CD14-positive monocyte (primary cell): ENCODE measurements around the gene SSR1. TPM values are rescaled to one million over a fixed set of nuclear protein-coding genes. Genes with fewer than 3 reads are reported as not detected.
A peak's percentile ranks its signal among the peaks of the same experiment; 100 is the strongest.

Experiments used
- DNase-seq, 3 donors: peaks; one replicate each; pipeline ENCODE4 v3.0.0-alpha.2; 2011 to 2022
- H2AFZ ChIP-seq: 2 replicates; pipeline ENCODE4 v1.6.0; 2012; ENCODE audit warnings: mild to moderate bottlenecking, low read depth, low read length, inconsistent platforms; ENCODE audit not compliant: insufficient read depth, poor library complexity, severe bottlenecking
- H3K27ac ChIP-seq, 2 donors: 1 replicate in 1 of 2; 2 replicates in 1 of 2; pipeline ENCODE4 v1.5.1; 2012 to 2013; ENCODE audit warnings: low read length in 2 of 2, control low read depth in 1 of 2, inconsistent platforms in 1 of 2, low read depth in 1 of 2, mild to moderate bottlenecking in 1 of 2
- H3K27me3 ChIP-seq, 2 donors: one replicate each; pipeline versions ENCODE4 v1.6.0 to v1.6.1; 2011 to 2013; ENCODE audit warnings: low read length in 2 of 2; ENCODE audit not compliant: control insufficient read depth in 2 of 2, insufficient read depth in 2 of 2
- H3K36me3 ChIP-seq, 2 donors: replicated peaks in 1 of 2; 1 replicate in 1 of 2; 2 replicates in 1 of 2; pipeline versions ENCODE4 v1.5.1 to v1.6.1; 2012 to 2013; ENCODE audit warnings: low read length in 2 of 2, control low read depth in 1 of 2, inconsistent platforms in 1 of 2, mild to moderate bottlenecking in 1 of 2; ENCODE audit not compliant: insufficient read depth in 2 of 2, control insufficient read depth in 1 of 2
- H3K4me1 ChIP-seq, 2 donors: 1 replicate in 1 of 2; 2 replicates in 1 of 2; pipeline versions ENCODE4 v1.5.1 to v1.6.1; 2012 to 2013; ENCODE audit warnings: low read length in 2 of 2, control low read depth in 1 of 2, inconsistent platforms in 1 of 2, mild to moderate bottlenecking in 1 of 2, moderate library complexity in 1 of 2; ENCODE audit not compliant: insufficient read depth in 2 of 2, control insufficient read depth in 1 of 2
- H3K4me2 ChIP-seq: replicated peaks from 2 replicates; pipeline ENCODE3; 2012; ENCODE audit warnings: low read length, moderate library complexity, mild to moderate bottlenecking; ENCODE audit not compliant: poor library complexity, severe bottlenecking; ENCODE audit errors: extremely low read depth
- H3K4me3 ChIP-seq, 3 experiments: fragments of 200-600 bp in 1 of 3; sonication (generic) in 1 of 3; replicated peaks in 1 of 3; 1 replicate in 2 of 3; 2 replicates in 1 of 3; pipeline ENCODE4 v1.5.1; 2011 to 2013; ENCODE audit warnings: low read length in 3 of 3, mild to moderate bottlenecking in 3 of 3, control low read depth in 2 of 3, low read depth in 2 of 3, inconsistent platforms in 1 of 3, moderate library complexity in 1 of 3
- H3K79me2 ChIP-seq: 2 replicates; pipeline ENCODE4 v1.6.0; 2012; ENCODE audit warnings: mild to moderate bottlenecking, control low read depth, inconsistent platforms, low read length, moderate library complexity; ENCODE audit not compliant: insufficient read depth
- H3K9ac ChIP-seq: 2 replicates; pipeline ENCODE4 v1.6.0; 2017; ENCODE audit warnings: low read length, mild to moderate bottlenecking; ENCODE audit not compliant: insufficient read depth, poor library complexity, severe bottlenecking
- H3K9me3 ChIP-seq, 2 donors: replicated peaks in 1 of 2; 1 replicate in 1 of 2; 2 replicates in 1 of 2; pipeline versions ENCODE4 v1.5.1 to v1.6.1; 2012 to 2013; ENCODE audit warnings: low read length in 2 of 2, control low read depth in 1 of 2; ENCODE audit not compliant: control insufficient read depth in 1 of 2, insufficient read depth in 1 of 2
- H4K20me1 ChIP-seq: 2 replicates; pipeline ENCODE4 v1.6.0; 2012; ENCODE audit warnings: mild to moderate bottlenecking, low read length, control low read depth, moderate library complexity; ENCODE audit not compliant: insufficient read depth
- H3K27ac Mint-ChIP-seq, 7 donors: one replicate each; pipeline ENCODE4 v1.8.0; 2020; ENCODE audit warnings: mild to moderate bottlenecking in 7 of 7, mixed read lengths in 7 of 7, moderate library complexity in 6 of 7, inconsistent platforms in 2 of 7
- H3K27me3 Mint-ChIP-seq, 3 donors: one replicate each; pipeline ENCODE4 v1.8.0; 2021 to 2022; ENCODE audit warnings: low read depth in 3 of 3, mild to moderate bottlenecking in 3 of 3, mixed read lengths in 3 of 3, moderate library complexity in 3 of 3, inconsistent platforms in 1 of 3
- H3K36me3 Mint-ChIP-seq, 2 donors: one replicate each; pipeline ENCODE4 v1.8.0; 2020; ENCODE audit warnings: mixed read lengths in 2 of 2, inconsistent platforms in 1 of 2, mild to moderate bottlenecking in 1 of 2
- H3K4me1 Mint-ChIP-seq: one replicate; pipeline ENCODE4 v1.8.0; 2020; ENCODE audit warnings: mild to moderate bottlenecking, mixed read lengths
- H3K4me3 Mint-ChIP-seq, 2 donors: one replicate each; pipeline ENCODE4 v1.8.0; 2020; ENCODE audit warnings: mild to moderate bottlenecking in 2 of 2, mixed read lengths in 2 of 2, moderate library complexity in 1 of 2
- H3K9me3 Mint-ChIP-seq, 7 donors: one replicate each; pipeline ENCODE4 v1.8.0; 2020 to 2022; ENCODE audit warnings: mixed read lengths in 7 of 7, mild to moderate bottlenecking in 6 of 7, moderate library complexity in 6 of 7, inconsistent platforms in 2 of 7
- CTCF ChIP-seq: fragments of 200-600 bp; IDR thresholded peaks from one replicate; pipeline ENCODE4 v1.8.0; 2022; ENCODE audit warnings: antibody characterized with exemption, mild to moderate bottlenecking
- WGBS: methylation state at CpG from one replicate; pipeline ENCODE4 v1.1.5; 2013; ENCODE audit warnings: missing lambda C conversion rate; ENCODE audit not compliant: insufficient coverage; 5-methylcytosine and 5-hydroxymethylcytosine counted together
- intact Hi-C, 2 donors: fragments of 100-400 bp; cut with micrococcal nuclease; formaldehyde crosslinking; loops; one replicate each; pipeline versions ENCODE4 v1.15.0 to v1.15.1; 2023
- polyA plus RNA-seq, 3 donors: library from polyadenylated mRNA; depleted of rRNA in 1 of 3; unstranded in 2 of 3; stranded (reverse) in 1 of 3; fragments of 300-500 nt in 2 of 3; fragments of >200 nt in 1 of 3; fragmentation: Illumina TruSeq in 2 of 3; gene quantifications; 1 replicate in 2 of 3; 2 replicates in 1 of 3; pipeline ENCODE4 v1.2.3, GENCODE V29; 2012 to 2021

Gene SSR1
- polyA plus RNA-seq, 3 donors, result 59.1 to 302 (median 251) TPM

- Histone ChIP-seq H3K4me3 (no peak overlapping the region), H3K36me3 (peaks cover 92 to 100% of the 10 kb centered on the region in 2 donors), H3K4me2 (no peak overlapping the region), H3K9ac (no peak overlapping the region), H4K20me1 (peaks cover 73% of the 10 kb centered on the region), H3K9me3 (no peaks in the 10 kb centered on the region), H3K79me2 (peaks cover 57% of the 10 kb centered on the region), H3K27me3 (no peaks in the 10 kb centered on the region), H3K27ac (no peak overlapping the region), H3K4me1 (no peaks in the 10 kb centered on the region), H2AFZ (no peak overlapping the region)
- no peaks in the 10 kb centered on the region for H3K4me1 Mint-ChIP-seq
- H3K27ac Mint-ChIP-seq, result peak overlapping the region in 3 of 7 donors; percentile 42 to 82 (median 65)
- DNase-seq, result no peak
- H3K9me3 Mint-ChIP-seq, result no peaks in the 10 kb centered on the region
- no peak for TF ChIP-seq CTCF
- intact Hi-C loops, result loop anchor here in 1 of 2 donors (10.0 kb wide), 1 partner anchor 318 kb away; no protein-coding TSS in a partner anchor
- no peaks in the 10 kb centered on the region for H3K27me3 Mint-ChIP-seq
- no peak overlapping the region for H3K4me3 Mint-ChIP-seq
- H3K36me3 Mint-ChIP-seq, result peaks cover 71 to 86% of the 10 kb centered on the region in 2 donors
- no CpG with 5 or more reads among the region's 2 CpGs for WGBS
Measured at GRCh38 chr6:7296602-7297001, 16.4 kb downstream of the SSR1 start.

GRCh38 chr6:7295916-7296315 is 17.1 kb downstream of the SSR1 start:
- Histone ChIP-seq H3K9ac (no peak overlapping the region), H2AFZ (no peak overlapping the region), H3K9me3 (no peaks in the 10 kb centered on the region), H3K27ac (no peak overlapping the region), H3K79me2 (peaks cover 50% of the 10 kb centered on the region), H4K20me1 (peaks cover 66% of the 10 kb centered on the region), H3K4me1 (no peaks in the 10 kb centered on the region), H3K4me3 (no peak overlapping the region), H3K36me3 (peaks cover 92 to 100% of the 10 kb centered on the region in 2 donors), H3K27me3 (no peaks in the 10 kb centered on the region), H3K4me2 (no peak overlapping the region)
- Mint-ChIP-seq H3K27ac (no peak overlapping the region), H3K4me1 (no peaks in the 10 kb centered on the region), H3K4me3 (no peak overlapping the region), H3K36me3 (peaks cover 67 to 86% of the 10 kb centered on the region in 2 donors), H3K9me3 (no peaks in the 10 kb centered on the region), H3K27me3 (no peaks in the 10 kb centered on the region)
- no peak for DNase-seq
- TF ChIP-seq CTCF, result no peak
- WGBS, result 100% methylated on average over 2 of the region's 3 CpGs
- intact Hi-C loops, result loop anchor here in 1 of 2 donors (10.0 kb wide), 1 partner anchor 319 kb away; no protein-coding TSS in a partner anchor
